ENCODE results near the gene HIP1. TPM values are rescaled to one million over a fixed set of nuclear protein-coding genes. Genes with fewer than 3 reads are reported as not detected.

Gene HIP1
- total and polyA plus RNA-seq, 3 experiments from 2014 or later = 6.1 to 7.4 (median 6.7) TPM

- H3K36me3 ChIP-seq (ENCODE audit: insufficient read depth, low read length) = no peaks in the 10 kb centered on the region
- H3K36me3 Mint-ChIP-seq = peaks cover 15 to 38% (median 21%) of the 10 kb centered on the region in 3 donors
Observed at GRCh38 chr7:75590373-75591005, 148.3 kb downstream of the HIP1 start.

DNA sequence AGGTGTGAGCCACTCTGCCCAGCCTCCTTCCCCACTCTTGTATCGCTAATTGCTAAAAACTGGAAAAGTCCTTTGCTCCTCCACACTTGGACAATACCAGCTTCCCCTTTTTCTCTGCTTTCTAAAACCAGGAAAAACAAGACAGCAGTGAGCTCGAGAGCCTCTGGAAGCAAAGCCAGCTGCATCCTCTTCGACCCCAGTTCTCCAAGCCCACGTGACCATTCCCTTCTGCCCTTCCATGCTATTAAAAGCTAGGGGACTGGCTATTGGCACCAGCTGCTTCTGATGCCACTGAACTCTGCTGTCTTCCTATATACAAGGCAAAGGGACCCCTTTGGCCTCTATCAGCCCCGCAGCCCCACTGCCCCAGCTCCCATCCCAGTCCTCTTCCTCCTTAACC lies 154.4 kb downstream of the HIP1 start:
- H3K4me1 ChIP-seq (ENCODE audit: insufficient read depth, low read length) = no peaks in the 10 kb centered on the region
- no peak overlapping the region for H3K4me3 ChIP-seq (ENCODE audit: low read length)
- Mint-ChIP-seq H3K9me3 (no peaks in the 10 kb centered on the region), H3K36me3 (peaks cover 3 to 51% (median 13%) of the 10 kb centered on the region in 3 donors), H3K4me1 (no peaks in the 10 kb centered on the region), H3K27ac (no peak overlapping the region), H3K4me3 (no peak overlapping the region), H3K27me3 (peaks cover 0 to 1% of the 10 kb centered on the region in 2 donors)
- no peaks in the 10 kb centered on the region for H3K27me3 ChIP-seq (ENCODE audit: insufficient read depth, low read length, poor library complexity, severe bottlenecking)
- CTCF ChIA-PET = no interaction called here
- DNase-seq = no peak
- H3K36me3 ChIP-seq (ENCODE audit: insufficient read depth, low read length) = no peaks in the 10 kb centered on the region
- H3K9me3 ChIP-seq (ENCODE audit: low read length) = no peaks in the 10 kb centered on the region
- H3K27ac ChIP-seq (ENCODE audit: low read depth, low read length) = no peak overlapping the region
- POLR2A ChIA-PET = no interaction called here

More at GRCh38 chr7:75590373-75591005, 148.3 kb downstream of the HIP1 start:
- Mint-ChIP-seq H3K9me3 (no peaks in the 10 kb centered on the region), H3K27ac (no peak overlapping the region), H3K27me3 (no peaks in the 10 kb centered on the region), H3K4me1 (peaks cover 0 to 4% (median 0%) of the 10 kb centered on the region in 3 donors), H3K4me3 (no peak overlapping the region)
- Histone ChIP-seq H3K27ac (ENCODE audit: low read depth, low read length) (no peak overlapping the region), H3K9me3 (ENCODE audit: low read length) (no peaks in the 10 kb centered on the region), H3K27me3 (ENCODE audit: insufficient read depth, low read length, poor library complexity, severe bottlenecking) (no peaks in the 10 kb centered on the region), H3K4me1 (ENCODE audit: insufficient read depth, low read length) (no peaks in the 10 kb centered on the region), H3K4me3 (ENCODE audit: low read length) (no peak overlapping the region)
- POLR2A ChIA-PET = no interaction called here
- CTCF ChIA-PET = no interaction called here
- no peak for DNase-seq

DNA sequence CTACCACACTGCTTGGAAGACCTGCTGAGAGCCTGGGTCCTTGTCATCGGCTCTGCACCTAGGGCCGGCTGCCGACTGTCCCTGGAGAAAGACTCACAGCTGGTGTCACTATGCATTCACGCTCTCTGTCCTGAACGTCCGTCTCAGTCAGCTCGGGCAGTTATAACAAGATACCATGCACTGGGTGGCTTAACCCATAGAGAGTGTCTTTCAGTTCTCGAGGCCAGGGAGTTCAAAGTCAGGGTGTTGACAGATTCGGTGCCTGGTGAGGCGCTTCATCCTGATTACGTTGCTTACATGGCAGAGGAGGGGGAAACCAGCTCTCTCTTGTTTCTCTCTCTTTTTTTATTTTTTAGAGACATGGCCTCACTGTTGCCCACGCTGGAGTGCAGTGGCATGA lies 155.5 kb downstream of the HIP1 start:
- H3K4me3 Mint-ChIP-seq = no peak overlapping the region
- peaks cover 0 to 1% of the 10 kb centered on the region in 2 donors for H3K27me3 Mint-ChIP-seq
- ChIA-PET CTCF (no interaction called here), POLR2A (no interaction called here)
- Histone ChIP-seq H3K27ac (ENCODE audit: low read depth, low read length) (no peak overlapping the region), H3K4me3 (ENCODE audit: low read length) (no peak overlapping the region), H3K27me3 (ENCODE audit: insufficient read depth, low read length, poor library complexity, severe bottlenecking) (no peaks in the 10 kb centered on the region), H3K36me3 (ENCODE audit: insufficient read depth, low read length) (no peaks in the 10 kb centered on the region), H3K4me1 (ENCODE audit: insufficient read depth, low read length) (no peaks in the 10 kb centered on the region), H3K9me3 (ENCODE audit: low read length) (no peaks in the 10 kb centered on the region)
- H3K4me1 Mint-ChIP-seq = no peaks in the 10 kb centered on the region
- DNase-seq = no peak
- no peaks in the 10 kb centered on the region for H3K9me3 Mint-ChIP-seq
- peak overlapping the region in 2 of 8 donors; percentile 40 to 52 for H3K27ac Mint-ChIP-seq
- peaks cover 3 to 48% (median 13%) of the 10 kb centered on the region in 3 donors for H3K36me3 Mint-ChIP-seq

DNA sequence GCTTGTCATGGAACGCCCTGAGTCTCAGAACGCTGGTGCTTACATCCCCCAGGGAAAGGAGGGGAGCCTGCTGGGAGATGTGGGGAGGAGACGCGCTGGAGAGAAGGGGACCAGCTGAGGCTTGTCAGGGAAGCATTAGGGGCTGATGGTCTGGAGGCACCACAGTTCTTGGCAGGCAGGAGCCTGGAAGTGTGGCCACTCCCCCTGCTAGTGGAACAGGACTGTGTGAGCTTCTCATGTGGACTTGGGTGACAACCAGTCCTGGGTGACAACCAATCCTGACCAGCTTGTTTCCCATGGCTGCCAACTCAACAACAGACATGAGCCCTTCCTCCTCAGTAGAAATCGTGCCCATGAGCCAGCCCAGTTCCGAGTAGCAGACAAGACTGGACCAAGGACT lies 158.8 kb downstream of the HIP1 start:
- CTCF ChIA-PET = no interaction called here
- Mint-ChIP-seq H3K27me3 (no peaks in the 10 kb centered on the region), H3K4me3 (no peak overlapping the region), H3K4me1 (no peaks in the 10 kb centered on the region), H3K27ac (no peak overlapping the region), H3K9me3 (no peaks in the 10 kb centered on the region), H3K36me3 (peaks cover 0 to 31% (median 10%) of the 10 kb centered on the region in 3 donors)
- H3K27me3 ChIP-seq (ENCODE audit: insufficient read depth, low read length, poor library complexity, severe bottlenecking) = no peaks in the 10 kb centered on the region
- DNase-seq = no peak
- POLR2A ChIA-PET = no interaction called here
- H3K4me3 ChIP-seq (ENCODE audit: low read length) = no peak overlapping the region
- H3K27ac ChIP-seq (ENCODE audit: low read depth, low read length) = no peak overlapping the region
- no peaks in the 10 kb centered on the region for H3K4me1 ChIP-seq (ENCODE audit: insufficient read depth, low read length)
- no peaks in the 10 kb centered on the region for H3K36me3 ChIP-seq (ENCODE audit: insufficient read depth, low read length)
- no peaks in the 10 kb centered on the region for H3K9me3 ChIP-seq (ENCODE audit: low read length)

GRCh38 chr7:75578081-75578480 lies 160.7 kb downstream of the HIP1 start:
- Histone ChIP-seq H3K36me3 (ENCODE audit: insufficient read depth, low read length) (no peaks in the 10 kb centered on the region), H3K9me3 (ENCODE audit: low read length) (no peaks in the 10 kb centered on the region), H3K27ac (ENCODE audit: low read depth, low read length) (no peak overlapping the region), H3K4me1 (ENCODE audit: insufficient read depth, low read length) (no peaks in the 10 kb centered on the region), H3K27me3 (ENCODE audit: insufficient read depth, low read length, poor library complexity, severe bottlenecking) (no peaks in the 10 kb centered on the region), H3K4me3 (ENCODE audit: low read length) (no peak overlapping the region)
- no peaks in the 10 kb centered on the region for H3K4me1 Mint-ChIP-seq
- CTCF ChIA-PET = interaction anchor here (1.1 kb wide), 1 partner anchor 18 kb away, joined by 3 read pairs; no protein-coding TSS in a partner anchor
- H3K27ac Mint-ChIP-seq = no peak overlapping the region
- H3K9me3 Mint-ChIP-seq = peaks cover 0 to 2% (median 0%) of the 10 kb centered on the region in 5 donors
- no peak overlapping the region for H3K4me3 Mint-ChIP-seq
- DNase-seq = no peak
- POLR2A ChIA-PET = no interaction called here
- no peaks in the 10 kb centered on the region for H3K27me3 Mint-ChIP-seq
- H3K36me3 Mint-ChIP-seq = peaks cover 0 to 32% (median 3%) of the 10 kb centered on the region in 3 donors

GRCh38 chr7:75575488-75576121 lies 163.1 kb downstream of the HIP1 start:
- Histone ChIP-seq H3K27ac (ENCODE audit: low read depth, low read length) (no peak overlapping the region), H3K4me3 (ENCODE audit: low read length) (no peak overlapping the region), H3K4me1 (ENCODE audit: insufficient read depth, low read length) (no peaks in the 10 kb centered on the region), H3K27me3 (ENCODE audit: insufficient read depth, low read length, poor library complexity, severe bottlenecking) (no peaks in the 10 kb centered on the region), H3K36me3 (ENCODE audit: insufficient read depth, low read length) (no peaks in the 10 kb centered on the region), H3K9me3 (ENCODE audit: low read length) (no peaks in the 10 kb centered on the region)
- Mint-ChIP-seq H3K27me3 (no peaks in the 10 kb centered on the region), H3K27ac (peak overlapping the region in 2 of 8 donors; percentile 29 to 33), H3K4me1 (no peaks in the 10 kb centered on the region), H3K36me3 (peaks cover 0 to 20% (median 5%) of the 10 kb centered on the region in 3 donors), H3K4me3 (no peak overlapping the region), H3K9me3 (peaks cover 0 to 2% (median 0%) of the 10 kb centered on the region in 5 donors)
- no peak for DNase-seq
- CTCF ChIA-PET = no interaction called here
- POLR2A ChIA-PET = no interaction called here

GRCh38 chr7:75573477-75574019 lies 165.2 kb downstream of the HIP1 start:
- ChIA-PET CTCF (no interaction called here), POLR2A (no interaction called here)
- Mint-ChIP-seq H3K4me1 (no peaks in the 10 kb centered on the region), H3K27ac (peak overlapping the region in 2 of 8 donors; percentile 47 to 66), H3K27me3 (no peaks in the 10 kb centered on the region), H3K4me3 (no peak overlapping the region), H3K36me3 (peaks cover 2 to 15% (median 4%) of the 10 kb centered on the region in 3 donors), H3K9me3 (peaks cover 0 to 2% (median 0%) of the 10 kb centered on the region in 5 donors)
- no peak for DNase-seq
- Histone ChIP-seq H3K36me3 (ENCODE audit: insufficient read depth, low read length) (no peaks in the 10 kb centered on the region), H3K9me3 (ENCODE audit: low read length) (no peaks in the 10 kb centered on the region), H3K27ac (ENCODE audit: low read depth, low read length) (no peak overlapping the region), H3K4me3 (ENCODE audit: low read length) (no peak overlapping the region), H3K4me1 (ENCODE audit: insufficient read depth, low read length) (no peaks in the 10 kb centered on the region), H3K27me3 (ENCODE audit: insufficient read depth, low read length, poor library complexity, severe bottlenecking) (no peaks in the 10 kb centered on the region)

DNA sequence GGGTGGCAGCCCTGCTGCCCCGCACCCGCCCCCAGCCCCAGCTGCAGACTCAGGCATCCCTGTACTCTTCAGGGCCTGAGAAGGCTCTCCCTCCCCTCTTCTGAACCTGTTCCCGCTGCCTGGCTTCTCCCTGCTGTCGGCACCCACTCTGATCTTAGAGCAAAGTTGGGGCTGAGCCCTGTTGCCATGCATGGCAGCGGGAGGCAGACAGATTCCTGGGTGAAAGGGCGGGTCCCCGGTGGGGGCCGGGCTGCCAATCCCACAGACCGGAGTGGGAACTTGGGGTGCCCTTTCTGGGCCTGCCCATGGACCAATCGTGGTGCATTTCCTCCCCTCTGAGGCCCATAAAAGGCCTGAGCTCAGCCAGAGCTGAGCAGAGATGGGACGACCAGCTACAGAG lies 165.9 kb downstream of the HIP1 start:
- Histone ChIP-seq H3K4me3 (ENCODE audit: low read length) (no peak overlapping the region), H3K4me1 (ENCODE audit: insufficient read depth, low read length) (no peaks in the 10 kb centered on the region)
- CTCF ChIA-PET = no interaction called here

More for the DNA sequence above, 165.9 kb downstream of the HIP1 start:
- DNase-seq = no peak
- no peaks in the 10 kb centered on the region for H3K27me3 ChIP-seq (ENCODE audit: insufficient read depth, low read length, poor library complexity, severe bottlenecking)
- POLR2A ChIA-PET = no interaction called here
- Mint-ChIP-seq H3K36me3 (peaks cover 2 to 19% (median 4%) of the 10 kb centered on the region in 3 donors), H3K4me3 (no peak overlapping the region), H3K27me3 (no peaks in the 10 kb centered on the region), H3K27ac (no peak overlapping the region), H3K4me1 (no peaks in the 10 kb centered on the region), H3K9me3 (peaks cover 0 to 2% (median 0%) of the 10 kb centered on the region in 5 donors)
- H3K27ac ChIP-seq (ENCODE audit: low read depth, low read length) = no peak overlapping the region
- H3K9me3 ChIP-seq (ENCODE audit: low read length) = no peaks in the 10 kb centered on the region
- H3K36me3 ChIP-seq (ENCODE audit: insufficient read depth, low read length) = no peaks in the 10 kb centered on the region

All from CD8-positive, alpha-beta memory T cell (primary cell).